Loucy (cell line): Measurements from ENCODE around the gene CEP63.

ENCODE experiments used
- CTCF ChIP-seq: fragments of 200-600 bp; sonication (generic); conservative IDR thresholded peaks from 2 replicates; pipeline ENCODE4 v1.5.1; 2014; ENCODE audit warnings: mild to moderate bottlenecking, antibody characterized with exemption, low read length
- EZH2phosphoT487 ChIP-seq: fragments of 200-600 bp; IDR thresholded peaks from 2 replicates; pipeline ENCODE4 v1.6.1; 2018; ENCODE audit warnings: antibody characterized with exemption, mild to moderate bottlenecking, moderate library complexity, borderline replicate concordance

- TF ChIP-seq CTCF (no peak), EZH2phosphoT487 (no peak)
These were observed 137.9 kb downstream of the CEP63 start for GRCh38 chr3:134623615-134624245.
